ENCODE data around the gene BRD2. TPM values are rescaled to one million over a fixed set of nuclear protein-coding genes. Genes with fewer than 3 reads are reported as not detected.

The BRD2 gene
- total and polyA plus RNA-seq, 9 of the 15 experiments (the other 6 are each of a cell fraction or from before 2014, with no cell fraction given), result 19.0 to 252 (median 181) TPM

DNA sequence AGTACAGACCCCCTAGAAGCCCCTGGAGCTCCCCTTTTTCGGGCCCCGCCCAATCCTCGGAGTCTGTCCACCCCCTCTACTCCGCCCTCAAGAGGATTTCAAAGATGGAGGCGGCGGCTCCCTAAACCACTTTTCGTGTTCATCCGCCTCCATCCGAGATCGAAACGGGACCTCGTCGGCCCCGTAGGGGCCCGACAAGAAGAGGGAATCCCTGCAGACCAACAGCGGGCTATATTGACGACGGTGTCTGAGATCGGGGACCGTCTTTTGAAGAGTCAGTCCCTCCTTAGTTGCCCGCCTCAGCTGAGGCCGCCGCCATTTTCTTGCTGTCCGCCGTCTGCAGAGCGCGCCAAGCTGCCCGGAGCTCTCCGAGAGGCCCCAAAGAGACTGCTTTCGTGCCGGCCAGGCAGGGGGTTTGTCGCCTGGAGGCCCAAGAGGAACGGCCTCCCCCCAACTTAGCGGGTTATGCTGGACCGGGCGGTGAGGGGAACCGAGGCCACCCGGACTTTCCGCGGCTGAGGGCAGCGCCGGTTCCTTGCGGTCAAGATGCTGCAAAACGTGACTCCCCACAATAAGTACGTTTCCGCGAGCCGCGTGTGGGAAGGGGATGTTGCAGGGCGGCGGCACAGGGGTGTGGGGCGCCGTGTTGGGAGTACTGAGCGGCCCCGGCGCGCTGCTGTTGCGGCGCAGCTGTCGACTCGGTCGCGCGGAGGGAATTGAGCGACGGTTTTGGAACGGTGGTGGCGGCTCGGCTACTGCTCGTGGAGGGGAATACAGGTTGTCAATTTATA lies 4.2 kb downstream of the BRD2 start (continued):
- TF ChIP-seq, protein P1, sequence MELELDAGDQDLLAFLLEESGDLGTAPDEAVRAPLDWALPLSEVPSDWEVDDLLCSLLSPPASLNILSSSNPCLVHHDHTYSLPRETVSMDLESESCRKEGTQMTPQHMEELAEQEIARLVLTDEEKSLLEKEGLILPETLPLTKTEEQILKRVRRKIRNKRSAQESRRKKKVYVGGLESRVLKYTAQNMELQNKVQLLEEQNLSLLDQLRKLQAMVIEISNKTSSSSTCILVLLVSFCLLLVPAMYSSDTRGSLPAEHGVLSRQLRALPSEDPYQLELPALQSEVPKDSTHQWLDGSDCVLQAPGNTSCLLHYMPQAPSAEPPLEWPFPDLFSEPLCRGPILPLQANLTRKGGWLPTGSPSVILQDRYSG (tag; conservative IDR thresholded peaks at IDR 0.05; ENCODE audit: low read depth), result no peak
- TF ChIP-seq MAZ (CRISPR knock-in tag; conservative IDR thresholded peaks at IDR 0.05 in 1 of 2, IDR thresholded peaks at IDR 0.05 in 1 of 2) (no peak), BRCA1 (IDR thresholded peaks at IDR 0.05) (no peak), BRCA1 (CRISPR knock-in tag; IDR thresholded peaks at IDR 0.05) (peak; percentile 63; the same call in 1 of the 2 replicates), RBM34 (IDR thresholded peaks at IDR 0.05; ENCODE audit: borderline replicate concordance, insufficient read depth, low read length) (no peak), EGR1 (conservative IDR thresholded peaks at IDR 0.05) (peak; percentile 52), SMARCA4 (IDR thresholded peaks at IDR 0.05) (no peak), KLF6 (CRISPR knock-in tag; IDR thresholded peaks at IDR 0.05; ENCODE audit: borderline replicate concordance) (no peak), MNT (conservative IDR thresholded peaks at IDR 0.05) (no peak), TEAD1 (CRISPR knock-in tag; IDR thresholded peaks at IDR 0.05) (peak in 1 of 2 experiments; percentile 81; a peak in 1 of 4 replicates), DACH1 (IDR thresholded peaks at IDR 0.05; ENCODE audit: partially characterized antibody) (peak; percentile 28), SREBF1 (IDR thresholded peaks at IDR 0.05; ENCODE audit: borderline replicate concordance, low read depth, low read length) (no peak), MBD1 (CRISPR knock-in tag; IDR thresholded peaks at IDR 0.05) (no peak), CBX1 (IDR thresholded peaks at IDR 0.05; ENCODE audit: low read depth) (peak; percentile 16; the same call in 1 of the 2 replicates)
- TF ChIP-seq, protein P2, sequence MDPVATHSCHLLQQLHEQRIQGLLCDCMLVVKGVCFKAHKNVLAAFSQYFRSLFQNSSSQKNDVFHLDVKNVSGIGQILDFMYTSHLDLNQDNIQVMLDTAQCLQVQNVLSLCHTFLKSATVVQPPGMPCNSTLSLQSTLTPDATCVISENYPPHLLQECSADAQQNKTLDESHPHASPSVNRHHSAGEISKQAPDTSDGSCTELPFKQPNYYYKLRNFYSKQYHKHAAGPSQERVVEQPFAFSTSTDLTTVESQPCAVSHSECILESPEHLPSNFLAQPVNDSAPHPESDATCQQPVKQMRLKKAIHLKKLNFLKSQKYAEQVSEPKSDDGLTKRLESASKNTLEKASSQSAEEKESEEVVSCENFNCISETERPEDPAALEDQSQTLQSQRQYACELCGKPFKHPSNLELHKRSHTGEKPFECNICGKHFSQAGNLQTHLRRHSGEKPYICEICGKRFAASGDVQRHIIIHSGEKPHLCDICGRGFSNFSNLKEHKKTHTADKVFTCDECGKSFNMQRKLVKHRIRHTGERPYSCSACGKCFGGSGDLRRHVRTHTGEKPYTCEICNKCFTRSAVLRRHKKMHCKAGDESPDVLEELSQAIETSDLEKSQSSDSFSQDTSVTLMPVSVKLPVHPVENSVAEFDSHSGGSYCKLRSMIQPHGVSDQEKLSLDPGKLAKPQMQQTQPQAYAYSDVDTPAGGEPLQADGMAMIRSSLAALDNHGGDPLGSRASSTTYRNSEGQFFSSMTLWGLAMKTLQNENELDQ (CRISPR knock-in tag; IDR thresholded peaks at IDR 0.05; ENCODE audit: borderline replicate concordance), result no peak
- TF ChIP-seq, protein P3, sequence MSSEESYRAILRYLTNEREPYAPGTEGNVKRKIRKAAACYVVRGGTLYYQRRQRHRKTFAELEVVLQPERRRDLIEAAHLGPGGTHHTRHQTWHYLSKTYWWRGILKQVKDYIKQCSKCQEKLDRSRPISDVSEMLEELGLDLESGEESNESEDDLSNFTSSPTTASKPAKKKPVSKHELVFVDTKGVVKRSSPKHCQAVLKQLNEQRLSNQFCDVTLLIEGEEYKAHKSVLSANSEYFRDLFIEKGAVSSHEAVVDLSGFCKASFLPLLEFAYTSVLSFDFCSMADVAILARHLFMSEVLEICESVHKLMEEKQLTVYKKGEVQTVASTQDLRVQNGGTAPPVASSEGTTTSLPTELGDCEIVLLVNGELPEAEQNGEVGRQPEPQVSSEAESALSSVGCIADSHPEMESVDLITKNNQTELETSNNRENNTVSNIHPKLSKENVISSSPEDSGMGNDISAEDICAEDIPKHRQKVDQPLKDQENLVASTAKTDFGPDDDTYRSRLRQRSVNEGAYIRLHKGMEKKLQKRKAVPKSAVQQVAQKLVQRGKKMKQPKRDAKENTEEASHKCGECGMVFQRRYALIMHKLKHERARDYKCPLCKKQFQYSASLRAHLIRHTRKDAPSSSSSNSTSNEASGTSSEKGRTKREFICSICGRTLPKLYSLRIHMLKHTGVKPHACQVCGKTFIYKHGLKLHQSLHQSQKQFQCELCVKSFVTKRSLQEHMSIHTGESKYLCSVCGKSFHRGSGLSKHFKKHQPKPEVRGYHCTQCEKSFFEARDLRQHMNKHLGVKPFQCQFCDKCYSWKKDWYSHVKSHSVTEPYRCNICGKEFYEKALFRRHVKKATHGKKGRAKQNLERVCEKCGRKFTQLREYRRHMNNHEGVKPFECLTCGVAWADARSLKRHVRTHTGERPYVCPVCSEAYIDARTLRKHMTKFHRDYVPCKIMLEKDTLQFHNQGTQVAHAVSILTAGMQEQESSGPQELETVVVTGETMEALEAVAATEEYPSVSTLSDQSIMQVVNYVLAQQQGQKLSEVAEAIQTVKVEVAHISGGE (CRISPR knock-in tag; IDR thresholded peaks at IDR 0.05), result no peak

All from K562 (cell line).